Measurements from ENCODE around the gene ADGRL4. TPM values are rescaled to one million over a fixed set of nuclear protein-coding genes. Genes with fewer than 3 reads are reported as not detected.

Gene ADGRL4
- total and polyA plus RNA-seq, 2 donors from 2014 or later = 16.8 to 43.0 TPM

DNA sequence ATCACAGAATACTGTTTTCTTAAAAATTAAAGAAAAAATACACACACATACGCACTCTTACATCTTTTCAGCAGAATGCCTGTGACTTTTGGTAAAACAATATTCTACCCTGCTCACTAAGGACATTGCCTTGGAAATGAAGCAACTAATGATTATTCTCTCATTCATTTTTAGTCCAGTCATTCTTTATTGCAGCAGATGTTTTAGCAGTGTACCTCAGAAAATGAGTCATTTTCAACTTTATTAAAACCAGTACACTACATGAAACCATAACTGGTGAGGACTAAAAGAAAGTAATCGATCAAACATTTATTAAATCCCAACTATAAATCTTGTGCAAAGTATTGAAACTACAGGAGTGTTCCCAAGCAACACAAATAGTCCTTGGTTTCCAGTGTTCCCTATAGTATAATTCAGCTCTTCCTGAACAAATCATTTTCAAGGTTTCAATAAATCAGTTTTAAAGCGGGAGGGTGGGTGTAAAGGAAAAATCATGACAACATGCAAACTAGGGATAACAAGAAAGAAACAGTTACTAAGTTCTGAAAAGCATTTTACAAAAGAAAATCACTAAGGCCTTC, 114.2 kb downstream of the ADGRL4 start:
- H3K36me3 ChIP-seq (ENCODE audit: control insufficient read depth in 2 of 3, insufficient read depth in 3 of 3, low read length in 3 of 3) = no peaks in the 10 kb centered on the region
- H3K9me3 ChIP-seq (ENCODE audit: control insufficient read depth in 2 of 3, insufficient read depth in 1 of 3, low read length in 3 of 3) = no peaks in the 10 kb centered on the region
- intact Hi-C loops (cut with DNase I) = no loop called here
- no peak overlapping the region for H3K27ac ChIP-seq (ENCODE audit: low read depth in 2 of 2, low read length in 2 of 2)
- FAIRE-seq = no peak
- no peak overlapping the region for H3K9ac ChIP-seq (ENCODE audit: low read length in 3 of 3)
- TF ChIP-seq, protein P1, sequence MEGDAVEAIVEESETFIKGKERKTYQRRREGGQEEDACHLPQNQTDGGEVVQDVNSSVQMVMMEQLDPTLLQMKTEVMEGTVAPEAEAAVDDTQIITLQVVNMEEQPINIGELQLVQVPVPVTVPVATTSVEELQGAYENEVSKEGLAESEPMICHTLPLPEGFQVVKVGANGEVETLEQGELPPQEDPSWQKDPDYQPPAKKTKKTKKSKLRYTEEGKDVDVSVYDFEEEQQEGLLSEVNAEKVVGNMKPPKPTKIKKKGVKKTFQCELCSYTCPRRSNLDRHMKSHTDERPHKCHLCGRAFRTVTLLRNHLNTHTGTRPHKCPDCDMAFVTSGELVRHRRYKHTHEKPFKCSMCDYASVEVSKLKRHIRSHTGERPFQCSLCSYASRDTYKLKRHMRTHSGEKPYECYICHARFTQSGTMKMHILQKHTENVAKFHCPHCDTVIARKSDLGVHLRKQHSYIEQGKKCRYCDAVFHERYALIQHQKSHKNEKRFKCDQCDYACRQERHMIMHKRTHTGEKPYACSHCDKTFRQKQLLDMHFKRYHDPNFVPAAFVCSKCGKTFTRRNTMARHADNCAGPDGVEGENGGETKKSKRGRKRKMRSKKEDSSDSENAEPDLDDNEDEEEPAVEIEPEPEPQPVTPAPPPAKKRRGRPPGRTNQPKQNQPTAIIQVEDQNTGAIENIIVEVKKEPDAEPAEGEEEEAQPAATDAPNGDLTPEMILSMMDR (IDR thresholded peaks at IDR 0.05; ENCODE audit: borderline replicate concordance, extremely low read depth, insufficient read depth) = no peak
- no peaks in the 10 kb centered on the region for H3K27me3 ChIP-seq (ENCODE audit: control insufficient read depth, insufficient read depth, low read length)
- no peaks in the 10 kb centered on the region for H3K4me1 ChIP-seq (ENCODE audit: control insufficient read depth in 2 of 3, insufficient read depth in 2 of 3, low read depth in 1 of 3, low read length in 3 of 3)
- no peak for DNase-seq
- no peak overlapping the region for H3K4me3 ChIP-seq (ENCODE audit: low read length in 3 of 3)

DNA sequence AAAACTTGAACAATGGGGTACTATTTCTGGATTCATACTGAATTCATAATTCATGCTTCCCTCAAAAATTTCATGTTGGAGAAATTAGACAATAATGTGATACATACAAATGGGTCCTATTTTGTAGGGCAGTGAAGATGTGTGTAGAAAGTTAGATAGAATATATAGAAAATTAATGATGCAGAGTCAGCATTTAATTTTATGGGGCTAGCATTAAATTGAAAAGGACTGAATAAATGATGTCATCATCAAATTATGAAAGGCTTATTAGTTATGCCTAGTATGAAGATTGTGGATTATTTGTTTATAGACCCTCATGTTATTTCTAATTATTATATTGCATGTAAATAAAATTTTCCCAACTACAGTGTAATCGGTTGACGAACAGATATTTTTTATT, 119.1 kb downstream of the ADGRL4 start:
- intact Hi-C loops (cut with DNase I) = no loop called here
- H3K36me3 ChIP-seq (ENCODE audit: control insufficient read depth in 2 of 3, insufficient read depth in 3 of 3, low read length in 3 of 3) = no peaks in the 10 kb centered on the region
- FAIRE-seq (no peak), DNase-seq (no peak)
- no peaks in the 10 kb centered on the region for H3K4me1 ChIP-seq (ENCODE audit: control insufficient read depth in 2 of 3, insufficient read depth in 2 of 3, low read depth in 1 of 3, low read length in 3 of 3)
- H3K9ac ChIP-seq (ENCODE audit: low read length in 3 of 3) = no peak overlapping the region
- no peak overlapping the region for H3K27ac ChIP-seq (ENCODE audit: low read depth in 2 of 2, low read length in 2 of 2)
- H3K9me3 ChIP-seq (ENCODE audit: control insufficient read depth in 2 of 3, insufficient read depth in 1 of 3, low read length in 3 of 3) = no peaks in the 10 kb centered on the region
- H3K27me3 ChIP-seq (ENCODE audit: control insufficient read depth, insufficient read depth, low read length) = no peaks in the 10 kb centered on the region
- no peak overlapping the region for H3K4me3 ChIP-seq (ENCODE audit: low read length in 3 of 3)
- TF ChIP-seq, protein P1 (IDR thresholded peaks at IDR 0.05; ENCODE audit: borderline replicate concordance, extremely low read depth, insufficient read depth) = no peak

DNA sequence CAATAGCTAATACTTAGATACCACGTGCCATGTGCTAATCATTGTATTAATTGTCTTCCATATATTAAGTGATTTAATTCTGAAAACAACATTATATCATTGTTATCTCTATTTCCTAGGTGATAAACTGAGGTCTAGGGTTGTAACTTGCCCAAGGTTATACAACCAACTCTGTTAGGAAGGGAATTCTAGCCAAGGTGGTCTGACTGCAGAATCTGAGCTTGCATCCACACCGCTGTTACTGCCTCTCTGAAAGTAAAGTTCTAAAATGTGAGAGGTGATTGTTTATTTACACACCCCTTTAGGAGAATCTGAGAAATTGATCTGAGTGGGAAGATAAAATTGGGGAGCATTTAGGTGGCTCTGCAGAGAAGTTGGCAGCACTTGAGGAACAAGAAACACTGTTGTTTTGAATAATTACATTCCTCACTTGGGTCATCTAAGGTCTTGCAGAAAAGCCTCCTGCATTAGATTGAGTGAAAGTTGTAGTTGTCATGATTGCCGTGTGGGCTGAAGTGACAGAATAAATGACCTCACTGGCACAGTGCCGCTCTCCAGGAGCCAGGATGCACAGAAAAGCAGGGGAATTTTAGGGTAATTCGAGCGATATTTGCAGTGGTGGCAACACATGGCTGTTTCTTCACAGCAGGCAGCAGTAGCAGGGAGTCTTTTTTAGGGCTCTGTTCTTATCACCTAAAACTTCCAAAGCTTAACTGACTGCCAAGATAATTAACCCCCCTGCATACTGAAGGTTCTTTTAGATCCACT, 121.7 kb downstream of the ADGRL4 start:
- H3K36me3 ChIP-seq (ENCODE audit: control insufficient read depth in 2 of 3, insufficient read depth in 3 of 3, low read length in 3 of 3) = no peaks in the 10 kb centered on the region
- H3K27ac ChIP-seq (ENCODE audit: low read depth in 2 of 2, low read length in 2 of 2) = no peak overlapping the region
- intact Hi-C loops (cut with DNase I) = no loop called here
- FAIRE-seq (no peak), DNase-seq (no peak)
- no peaks in the 10 kb centered on the region for H3K4me1 ChIP-seq (ENCODE audit: control insufficient read depth in 2 of 3, insufficient read depth in 2 of 3, low read depth in 1 of 3, low read length in 3 of 3)
- no peaks in the 10 kb centered on the region for H3K9me3 ChIP-seq (ENCODE audit: control insufficient read depth in 2 of 3, insufficient read depth in 1 of 3, low read length in 3 of 3)
- TF ChIP-seq, protein P1 (IDR thresholded peaks at IDR 0.05; ENCODE audit: borderline replicate concordance, extremely low read depth, insufficient read depth) = no peak
- H3K4me3 ChIP-seq (ENCODE audit: low read length in 3 of 3) = no peak overlapping the region
- H3K27me3 ChIP-seq (ENCODE audit: control insufficient read depth, insufficient read depth, low read length) = no peaks in the 10 kb centered on the region
- no peak overlapping the region for H3K9ac ChIP-seq (ENCODE audit: low read length in 3 of 3)

All from kidney (tissue), 14 donors.